ENCODE results near the gene HMGA1. TPM values are rescaled to one million over a fixed set of nuclear protein-coding genes. Genes with fewer than 3 reads are reported as not detected.
A peak's percentile ranks its signal among the peaks of the same experiment; 100 is the strongest.

HMGA1 gene
- total and polyA plus RNA-seq, 2 experiments from 2014 or later: 43.4 to 69.0 TPM

GRCh38 chr6:34233867-34234266, 2.8 kb upstream of the HMGA1 start:
- Histone ChIP-seq H3K9me3 (ENCODE audit: low read depth) (no peaks in the 10 kb centered on the region), H3K4me3 (no peak overlapping the region), H3K9me2 (replicated peaks; ENCODE audit: insufficient read depth) (no peaks in the 10 kb centered on the region), H3K36me3 (replicated peaks; ENCODE audit: insufficient read depth, low read depth) (no peaks in the 10 kb centered on the region), H3K27ac (peak overlapping the region; percentile 96), H3K79me2 (peaks cover 12% of the 10 kb centered on the region), H3K4me2 (no peak overlapping the region), H3K4me1 (ENCODE audit: insufficient read depth) (peaks cover 19% of the 10 kb centered on the region), H4K20me1 (ENCODE audit: insufficient read depth, poor library complexity, severe bottlenecking) (peaks cover 2% of the 10 kb centered on the region), H2AFZ (no peak overlapping the region), H3K27me3 (no peaks in the 10 kb centered on the region)
- 99% methylated on average over 7 of the region's 7 CpGs for WGBS (ENCODE audit: low lambda C conversion rate, missing lambda C conversion rate)
- TF ChIP-seq EZH2 (IDR thresholded peaks at IDR 0.05; ENCODE audit: borderline replicate concordance) (no peak), CTCF (IDR thresholded peaks at IDR 0.05; ENCODE audit: poor library complexity) (no peak), EZH2phosphoT487 (IDR thresholded peaks at IDR 0.05; ENCODE audit: low read depth, severe bottlenecking, unreplicated experiment) (no peak)
- DNase-seq (ENCODE audit: low spot score): no peak

GRCh38 chr6:34234667-34235306, 1.9 kb upstream of the HMGA1 start:
- no peaks in the 10 kb centered on the region for H3K9me2 ChIP-seq (replicated peaks; ENCODE audit: insufficient read depth)
- no peak overlapping the region for H3K4me3 ChIP-seq
- peak overlapping the region; percentile 66 for H2AFZ ChIP-seq
- H3K27ac ChIP-seq: peak overlapping the region; percentile 96
- peaks cover 2% of the 10 kb centered on the region for H4K20me1 ChIP-seq (ENCODE audit: insufficient read depth, poor library complexity, severe bottlenecking)
- H3K9me3 ChIP-seq (ENCODE audit: low read depth): no peaks in the 10 kb centered on the region
- 68% methylated on average over 13 of the region's 53 CpGs for WGBS (ENCODE audit: low lambda C conversion rate, missing lambda C conversion rate)
- H3K4me2 ChIP-seq: peak overlapping the region; percentile 92
- peaks cover 21% of the 10 kb centered on the region for H3K79me2 ChIP-seq
- TF ChIP-seq EZH2phosphoT487 (IDR thresholded peaks at IDR 0.05; ENCODE audit: low read depth, severe bottlenecking, unreplicated experiment): no peak
- no peak for TF ChIP-seq EZH2 (IDR thresholded peaks at IDR 0.05; ENCODE audit: borderline replicate concordance)
- TF ChIP-seq CTCF (IDR thresholded peaks at IDR 0.05; ENCODE audit: poor library complexity): no peak
- H3K27me3 ChIP-seq: no peaks in the 10 kb centered on the region
- DNase-seq (ENCODE audit: low spot score): no peak
- no peaks in the 10 kb centered on the region for H3K36me3 ChIP-seq (replicated peaks; ENCODE audit: insufficient read depth, low read depth)
- peaks cover 23% of the 10 kb centered on the region for H3K4me1 ChIP-seq (ENCODE audit: insufficient read depth)

GRCh38 chr6:34235307-34236130, 1.2 kb upstream of the HMGA1 start:
- H3K27me3 ChIP-seq: no peaks in the 10 kb centered on the region
- H4K20me1 ChIP-seq (ENCODE audit: insufficient read depth, poor library complexity, severe bottlenecking): peaks cover 2% of the 10 kb centered on the region
- H3K4me2 ChIP-seq: peak overlapping the region; percentile 92
- WGBS (ENCODE audit: low lambda C conversion rate, missing lambda C conversion rate): 7% methylated on average over 40 of the region's 75 CpGs
- peak; percentile 86 for DNase-seq (ENCODE audit: low spot score)
- peak overlapping the region; percentile 96 for H3K27ac ChIP-seq
- H3K9me3 ChIP-seq (ENCODE audit: low read depth): no peaks in the 10 kb centered on the region
- peak overlapping the region; percentile 13 for H3K4me3 ChIP-seq
- no peaks in the 10 kb centered on the region for H3K36me3 ChIP-seq (replicated peaks; ENCODE audit: insufficient read depth, low read depth)
- H3K79me2 ChIP-seq: peaks cover 24% of the 10 kb centered on the region
- H3K9me2 ChIP-seq (replicated peaks; ENCODE audit: insufficient read depth): no peaks in the 10 kb centered on the region
- peak; percentile 3 for TF ChIP-seq CTCF (IDR thresholded peaks at IDR 0.05; ENCODE audit: poor library complexity)
- TF ChIP-seq EZH2phosphoT487 (IDR thresholded peaks at IDR 0.05; ENCODE audit: low read depth, severe bottlenecking, unreplicated experiment): no peak
- peaks cover 23% of the 10 kb centered on the region for H3K4me1 ChIP-seq (ENCODE audit: insufficient read depth)
- peak overlapping the region; percentile 66 for H2AFZ ChIP-seq

Data from hepatocyte (in vitro differentiated cells).